Hepatic stellate cell (primary cell): Measurements from ENCODE around the gene CCBE1.
A peak's percentile ranks its signal among the peaks of the same experiment; 100 is the strongest.

ENCODE experiments used
- DNase-seq: peaks from one replicate; pipeline ENCODE4 v3.0.0; 2011; ENCODE audit warnings: low spot score

Gene CCBE1

GRCh38 chr18:59619816-59620215 is 77.4 kb downstream of the CCBE1 start:
- no peak for DNase-seq

GRCh38 chr18:59617468-59617932 is 79.7 kb downstream of the CCBE1 start:
- no peak for DNase-seq

- no peak for DNase-seq
These were observed 80.7 kb downstream of the CCBE1 start for GRCh38 chr18:59616501-59616900.

GRCh38 chr18:59613903-59614302 is 83.3 kb downstream of the CCBE1 start:
- no peak for DNase-seq

- DNase-seq: no peak
These were observed 84.8 kb downstream of the CCBE1 start for GRCh38 chr18:59612381-59612780.

GRCh38 chr18:59610546-59611140 is 86.6 kb downstream of the CCBE1 start:
- DNase-seq: no peak

GRCh38 chr18:59609654-59610053 is 87.6 kb downstream of the CCBE1 start:
- DNase-seq: no peak

- no peak for DNase-seq
These were observed 89.8 kb downstream of the CCBE1 start for GRCh38 chr18:59607471-59607870.

- no peak for DNase-seq
These were observed 90.2 kb downstream of the CCBE1 start for GRCh38 chr18:59607078-59607379.

GRCh38 chr18:59606193-59607077 is 90.8 kb downstream of the CCBE1 start:
- DNase-seq: peak; percentile 50

- DNase-seq: peak; percentile 28
These were observed 91.5 kb downstream of the CCBE1 start for GRCh38 chr18:59605633-59606192.

GRCh38 chr18:59604877-59605276 is 92.3 kb downstream of the CCBE1 start:
- no peak for DNase-seq

GRCh38 chr18:59597049-59597448 is 100.2 kb downstream of the CCBE1 start:
- DNase-seq: no peak

- DNase-seq: peak; percentile 48
These were observed 103.9 kb downstream of the CCBE1 start for GRCh38 chr18:59593291-59593717.

- no peak for DNase-seq
These were observed 104.6 kb downstream of the CCBE1 start for GRCh38 chr18:59592624-59593023.

GRCh38 chr18:59582395-59582794 is 114.8 kb downstream of the CCBE1 start:
- DNase-seq: no peak

GRCh38 chr18:59579509-59579908 is 117.7 kb downstream of the CCBE1 start:
- no peak for DNase-seq

- no peak for DNase-seq
These were observed 119.9 kb downstream of the CCBE1 start for GRCh38 chr18:59577386-59577655.

- DNase-seq: no peak
These were observed 120.5 kb downstream of the CCBE1 start for GRCh38 chr18:59576541-59577385.

- no peak for DNase-seq
These were observed 121.2 kb downstream of the CCBE1 start for GRCh38 chr18:59575995-59576394.

- no peak for DNase-seq
These were observed 123.3 kb downstream of the CCBE1 start for GRCh38 chr18:59573962-59574361.

GRCh38 chr18:59571902-59572301 is 125.3 kb downstream of the CCBE1 start:
- DNase-seq: no peak

GRCh38 chr18:59570796-59571195 is 126.4 kb downstream of the CCBE1 start:
- DNase-seq: no peak
